DOHH2 (cell line): ENCODE data around the gene GRB10.

ENCODE experiments used
- EZH2phosphoT487 ChIP-seq: fragments of 200-600 bp; sonication (generic); IDR thresholded peaks from 2 replicates; pipeline ENCODE4 v1.6.1; 2017; ENCODE audit warnings: borderline replicate concordance, mild to moderate bottlenecking, antibody characterized with exemption, low read length, moderate library complexity, mixed read lengths
- TF ChIP-seq, protein P1 (sequence below): fragments of 200-600 bp; sonication (generic); IDR thresholded peaks from one replicate; pipeline ENCODE4 v1.5.1; 2014; ENCODE audit warnings: antibody characterized with exemption, mild to moderate bottlenecking, low read depth, low read length; ENCODE audit not compliant: poor library complexity, severe bottlenecking

DNA sequence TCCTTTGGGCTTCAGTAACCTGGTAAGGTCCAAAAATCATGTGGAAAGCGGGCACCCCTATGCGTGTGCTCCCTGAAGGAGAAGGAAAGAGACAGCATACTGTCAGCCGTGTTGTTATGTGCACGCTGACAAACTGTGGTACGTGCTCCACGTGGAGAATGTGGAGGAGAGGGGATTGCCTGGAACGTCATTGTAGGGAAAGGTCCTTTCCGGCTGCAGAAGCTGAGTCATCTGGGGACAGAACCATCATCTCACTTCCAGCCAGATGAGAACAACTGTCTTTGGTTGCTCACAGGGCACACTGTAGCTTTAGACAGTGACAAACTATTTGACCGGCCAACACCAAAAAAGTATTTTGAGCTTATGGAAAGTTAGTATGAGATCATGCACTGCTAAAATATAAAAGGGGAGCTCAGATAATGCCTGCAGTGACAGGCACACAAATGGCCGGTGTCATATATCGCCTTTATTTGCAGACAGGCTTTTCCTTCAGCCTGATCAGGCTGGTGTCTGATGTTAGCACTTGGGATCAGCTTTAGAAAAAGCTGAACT lies 38.8 kb upstream of the GRB10 start:
- TF ChIP-seq EZH2phosphoT487, result no peak
- TF ChIP-seq, protein P1, sequence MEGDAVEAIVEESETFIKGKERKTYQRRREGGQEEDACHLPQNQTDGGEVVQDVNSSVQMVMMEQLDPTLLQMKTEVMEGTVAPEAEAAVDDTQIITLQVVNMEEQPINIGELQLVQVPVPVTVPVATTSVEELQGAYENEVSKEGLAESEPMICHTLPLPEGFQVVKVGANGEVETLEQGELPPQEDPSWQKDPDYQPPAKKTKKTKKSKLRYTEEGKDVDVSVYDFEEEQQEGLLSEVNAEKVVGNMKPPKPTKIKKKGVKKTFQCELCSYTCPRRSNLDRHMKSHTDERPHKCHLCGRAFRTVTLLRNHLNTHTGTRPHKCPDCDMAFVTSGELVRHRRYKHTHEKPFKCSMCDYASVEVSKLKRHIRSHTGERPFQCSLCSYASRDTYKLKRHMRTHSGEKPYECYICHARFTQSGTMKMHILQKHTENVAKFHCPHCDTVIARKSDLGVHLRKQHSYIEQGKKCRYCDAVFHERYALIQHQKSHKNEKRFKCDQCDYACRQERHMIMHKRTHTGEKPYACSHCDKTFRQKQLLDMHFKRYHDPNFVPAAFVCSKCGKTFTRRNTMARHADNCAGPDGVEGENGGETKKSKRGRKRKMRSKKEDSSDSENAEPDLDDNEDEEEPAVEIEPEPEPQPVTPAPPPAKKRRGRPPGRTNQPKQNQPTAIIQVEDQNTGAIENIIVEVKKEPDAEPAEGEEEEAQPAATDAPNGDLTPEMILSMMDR, result no peak
